Measurements from ENCODE around the gene NEDD9.

The NEDD9 gene

DNA sequence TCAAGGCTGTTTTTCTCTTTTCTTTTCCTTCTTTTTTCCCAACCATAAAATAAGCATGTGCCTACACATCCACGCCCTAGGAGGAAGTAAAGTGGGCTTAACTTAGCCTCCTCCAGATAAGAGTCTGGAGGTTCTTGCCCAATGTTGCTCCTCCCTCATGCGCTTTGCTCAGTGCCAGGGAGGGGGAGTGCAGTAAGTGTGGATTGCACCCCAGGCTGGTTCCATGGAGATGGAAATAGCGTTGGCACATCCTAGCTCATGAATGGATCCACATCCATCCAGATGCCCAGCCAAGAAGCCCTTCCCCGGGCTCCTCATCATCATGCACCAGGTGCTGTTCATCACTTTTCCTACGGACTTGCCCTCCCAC lies 58.2 kb downstream of the NEDD9 start:
- no peak for DNase-seq (ENCODE audit: low spot score)

DNA sequence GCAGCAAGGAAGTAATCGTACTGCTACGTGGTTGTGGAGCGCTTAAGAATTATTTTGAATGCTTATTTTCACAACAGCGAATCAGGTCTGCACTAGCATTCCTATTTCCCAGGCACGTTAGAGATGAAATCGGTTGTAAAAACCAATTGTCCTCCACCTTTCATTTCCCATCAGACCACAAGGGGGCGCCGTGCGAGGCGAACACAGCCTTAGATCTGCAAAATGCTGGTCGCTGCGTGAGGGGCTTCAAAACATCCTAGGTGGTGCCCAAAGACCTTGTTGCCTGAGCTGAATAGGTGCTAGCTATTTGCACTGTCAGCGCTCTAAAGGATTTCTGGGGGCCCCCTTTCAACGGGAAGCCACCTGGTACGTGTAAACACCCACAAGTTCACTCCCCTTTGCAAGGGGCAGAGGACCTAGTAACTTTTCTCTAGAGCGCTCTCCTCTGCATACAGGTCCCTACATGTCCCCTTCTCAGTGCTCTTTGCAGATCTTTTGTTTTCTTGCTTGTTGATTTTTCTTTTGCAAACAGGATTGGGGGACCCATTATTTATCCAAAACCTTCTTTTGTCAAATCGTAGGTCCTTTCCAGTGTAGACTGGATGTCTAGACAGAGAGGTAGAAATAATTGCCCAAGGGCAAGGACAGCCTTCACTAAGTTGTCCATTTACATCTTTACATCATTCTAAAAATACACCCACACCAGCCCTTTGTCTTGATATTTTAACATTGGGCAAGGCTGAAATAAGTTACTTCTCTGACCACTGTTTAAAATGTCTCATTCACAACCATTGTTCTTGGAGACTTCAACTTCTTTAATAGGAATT lies 59.8 kb downstream of the NEDD9 start:
- peak; percentile 56 for DNase-seq (ENCODE audit: low spot score)

DNA sequence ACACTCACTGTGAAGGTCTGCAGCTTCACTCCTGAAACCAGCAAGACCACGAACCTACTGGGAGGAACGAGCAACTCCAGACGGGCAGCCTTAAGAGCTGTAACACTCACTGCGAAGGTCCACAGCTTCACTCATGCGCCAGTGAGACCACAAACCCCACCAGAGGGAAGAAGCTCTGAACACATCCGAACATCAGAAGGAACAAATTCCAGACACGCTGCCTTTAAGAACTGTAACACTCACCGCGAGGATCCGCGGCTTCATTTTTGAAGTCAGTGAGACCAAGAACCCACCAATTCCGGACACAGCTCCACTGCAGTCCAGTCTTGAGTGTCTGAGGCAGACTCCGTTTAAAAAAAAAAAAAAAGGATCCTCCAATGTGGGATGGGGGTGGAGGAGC lies 60.5 kb downstream of the NEDD9 start:
- no peak for DNase-seq (ENCODE audit: low spot score)

DNA sequence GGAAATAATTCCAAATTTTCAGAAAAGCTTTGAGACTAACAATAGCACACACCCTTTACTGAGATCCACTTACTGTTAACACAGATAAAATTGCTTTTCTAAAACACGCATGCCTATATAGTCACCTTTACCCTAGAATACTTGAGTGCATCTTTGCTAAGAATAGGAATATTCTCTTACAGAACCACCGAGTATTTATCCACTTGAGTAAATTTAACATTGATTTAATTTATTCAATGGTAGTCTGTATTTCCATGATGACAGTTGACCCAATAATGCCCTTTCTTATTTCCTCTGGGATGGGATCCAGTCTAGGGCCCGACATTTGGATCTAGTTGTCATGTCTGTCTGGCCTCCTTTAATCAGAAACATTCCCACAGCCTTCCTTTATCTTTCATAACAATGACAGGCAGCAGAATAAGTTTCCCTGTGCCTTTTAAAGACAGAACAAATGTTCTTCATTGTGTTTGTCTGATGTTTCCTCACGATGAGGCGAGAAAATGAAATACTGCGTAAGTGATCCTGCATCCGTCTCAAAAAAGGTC lies 64.3 kb downstream of the NEDD9 start:
- DNase-seq (ENCODE audit: low spot score) = no peak

DNA sequence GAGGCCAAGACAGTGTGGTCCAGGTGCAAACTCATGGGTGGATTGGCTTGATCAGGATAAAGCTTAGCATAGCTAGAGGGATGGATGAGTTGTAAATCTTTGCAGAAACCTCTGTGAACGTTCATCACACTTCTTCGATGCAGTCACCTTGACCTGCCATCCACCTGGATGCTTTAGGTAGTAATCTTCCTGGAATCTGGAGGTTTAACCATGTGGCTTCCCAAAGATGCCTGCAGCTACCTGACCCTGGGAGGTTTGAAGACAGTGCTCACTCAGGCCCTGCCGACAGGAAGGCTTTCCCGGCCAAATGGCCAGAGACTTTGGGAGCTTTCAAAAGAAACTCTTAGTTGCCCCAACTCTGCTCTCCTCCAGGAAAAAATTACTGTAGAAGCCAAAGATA lies 65.5 kb downstream of the NEDD9 start:
- DNase-seq (ENCODE audit: low spot score) = no peak

DNA sequence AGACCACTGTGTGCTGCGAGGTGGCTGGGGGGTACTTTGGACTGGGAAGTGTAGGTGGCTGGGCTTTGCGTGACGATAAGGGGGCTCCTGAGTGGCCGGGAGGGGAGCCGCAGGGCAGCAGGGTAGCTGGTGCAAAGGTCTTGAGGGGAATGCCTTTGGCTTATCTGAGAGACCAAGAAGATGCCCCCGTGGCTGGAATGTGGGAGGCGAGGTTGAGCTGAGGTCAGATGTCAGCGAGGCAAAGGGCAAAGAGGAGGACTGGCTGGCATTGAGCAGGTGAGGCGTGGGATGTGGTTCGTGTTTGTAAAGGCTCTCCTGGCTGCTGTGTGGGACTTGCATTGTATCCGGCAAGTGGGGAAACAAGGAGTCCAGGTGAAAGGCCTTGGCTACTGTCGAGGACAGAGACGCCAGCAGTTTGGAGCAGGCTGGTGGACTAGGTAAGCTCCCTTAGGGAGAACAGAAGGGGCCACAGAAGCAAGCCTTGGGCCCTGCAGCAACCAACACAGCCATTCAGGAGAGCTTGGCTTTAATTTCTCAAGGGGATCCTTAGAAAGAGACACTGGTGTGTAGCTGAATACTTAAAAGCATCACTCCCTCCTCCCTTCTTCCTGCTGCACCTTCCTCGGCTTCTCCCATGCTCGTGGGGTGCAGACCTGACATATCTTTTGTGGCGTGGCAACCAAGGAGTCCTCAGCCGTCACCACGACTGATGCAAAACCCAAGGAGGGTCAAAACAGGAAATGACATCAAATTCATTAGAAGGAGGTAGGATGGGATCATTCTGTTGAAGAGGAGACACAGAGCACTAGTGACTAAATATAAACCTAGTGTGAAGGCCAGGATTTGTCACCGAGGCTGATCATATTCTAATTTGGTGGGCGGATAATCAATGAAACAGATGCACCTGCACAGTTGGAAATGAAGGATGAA lies 67.5 kb downstream of the NEDD9 start:
- DNase-seq (ENCODE audit: low spot score) = no peak

DNA sequence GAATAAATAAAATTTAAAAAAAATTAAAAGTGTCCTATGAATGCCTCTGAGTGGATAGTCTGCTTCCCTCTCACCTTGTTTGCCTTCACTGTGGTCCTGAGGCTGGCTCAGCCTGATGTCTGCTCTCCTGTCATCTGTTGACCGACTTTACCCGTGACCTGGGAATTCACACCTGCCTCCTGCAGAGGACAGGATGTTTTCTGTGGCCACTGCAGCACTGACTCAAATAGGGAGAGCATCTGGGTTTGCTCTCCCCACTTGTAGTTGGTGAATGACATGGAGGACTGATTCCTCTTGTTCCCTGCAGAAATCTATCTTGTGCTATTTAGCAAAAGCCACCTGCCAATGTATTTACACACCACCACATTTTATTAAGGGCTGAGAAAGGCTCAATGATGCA lies 68.5 kb downstream of the NEDD9 start:
- no peak for DNase-seq (ENCODE audit: low spot score)

DNA sequence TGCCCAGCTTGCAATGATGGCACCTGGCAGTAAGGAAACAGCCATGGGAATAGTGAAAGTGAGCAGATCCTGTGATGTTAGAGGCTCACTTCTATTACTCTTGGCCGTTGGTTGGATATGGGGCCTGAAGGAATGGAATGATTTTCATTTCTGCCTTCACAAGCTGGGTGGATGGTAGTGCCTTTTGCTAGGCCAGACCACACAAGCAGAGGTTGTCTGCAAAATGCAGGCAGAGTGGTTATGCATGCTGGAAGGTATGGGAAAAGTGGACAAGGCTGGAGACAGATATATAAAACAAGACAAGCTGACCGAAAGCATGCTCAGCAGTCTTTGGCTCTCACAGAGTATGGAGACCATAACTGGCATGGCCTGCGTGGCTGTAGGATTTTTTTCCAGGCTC lies 70.2 kb downstream of the NEDD9 start:
- no peak for DNase-seq (ENCODE audit: low spot score)

DNA sequence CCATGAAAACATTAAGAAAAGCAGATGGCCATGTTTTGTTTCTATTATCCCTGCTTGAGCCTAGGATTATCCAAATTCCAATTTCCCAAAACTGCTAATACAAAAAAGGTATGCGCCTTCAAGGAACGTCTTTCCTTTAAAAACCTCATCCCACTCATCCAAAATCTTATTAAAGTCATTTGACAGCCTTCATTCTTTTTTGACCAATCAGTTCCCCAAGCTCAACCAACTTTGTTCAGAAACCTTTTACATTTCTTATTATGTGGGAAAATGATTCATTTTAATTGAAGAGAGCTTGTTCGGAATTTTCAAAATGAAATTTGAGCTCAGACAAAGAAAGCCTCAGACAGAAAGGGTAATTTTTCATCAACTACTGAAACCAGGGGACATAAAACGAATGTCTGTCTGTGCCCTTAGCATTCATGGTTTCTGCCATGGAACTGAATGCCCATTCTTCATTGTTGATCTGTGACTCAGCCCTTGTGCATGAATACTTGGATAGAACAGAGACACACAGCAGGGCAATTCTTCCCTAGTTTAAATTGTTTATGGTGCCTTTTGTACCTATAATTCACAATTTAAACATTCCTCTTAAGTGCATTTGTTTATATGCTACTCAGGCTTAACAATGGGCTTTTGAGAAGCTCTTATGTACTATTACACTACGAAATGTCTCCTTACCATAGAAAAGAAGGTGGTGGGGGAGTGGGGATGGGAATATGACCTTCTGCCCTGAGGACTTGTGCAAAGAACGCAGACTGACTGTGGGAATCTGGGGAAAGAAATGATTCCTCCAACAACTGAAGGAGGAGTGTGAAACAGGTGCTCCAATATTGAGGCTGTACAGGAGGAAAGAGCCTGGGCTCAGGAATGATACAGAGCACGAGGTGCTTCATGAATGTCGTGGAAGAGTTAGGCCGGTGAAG lies 71.2 kb downstream of the NEDD9 start:
- peak; percentile 58 for DNase-seq (ENCODE audit: low spot score)

DNA sequence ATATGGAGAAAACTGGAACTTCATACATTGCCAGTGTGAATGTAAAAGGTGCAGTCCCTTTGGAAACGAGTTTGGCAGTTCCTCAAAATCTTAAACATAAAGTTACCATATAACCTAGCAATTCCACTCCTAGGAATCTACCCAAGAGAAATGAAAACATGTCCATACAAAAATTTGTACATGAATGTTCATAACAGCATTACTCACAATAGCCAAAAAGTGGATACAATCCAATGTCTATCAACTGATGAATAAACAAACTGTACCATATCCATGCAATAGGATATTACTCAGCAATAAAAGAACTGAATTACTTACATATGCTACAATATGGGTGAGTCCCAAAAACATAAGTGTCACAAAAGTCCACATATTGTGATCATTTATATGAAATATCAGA lies 72.3 kb downstream of the NEDD9 start:
- no peak for DNase-seq (ENCODE audit: low spot score)

DNA sequence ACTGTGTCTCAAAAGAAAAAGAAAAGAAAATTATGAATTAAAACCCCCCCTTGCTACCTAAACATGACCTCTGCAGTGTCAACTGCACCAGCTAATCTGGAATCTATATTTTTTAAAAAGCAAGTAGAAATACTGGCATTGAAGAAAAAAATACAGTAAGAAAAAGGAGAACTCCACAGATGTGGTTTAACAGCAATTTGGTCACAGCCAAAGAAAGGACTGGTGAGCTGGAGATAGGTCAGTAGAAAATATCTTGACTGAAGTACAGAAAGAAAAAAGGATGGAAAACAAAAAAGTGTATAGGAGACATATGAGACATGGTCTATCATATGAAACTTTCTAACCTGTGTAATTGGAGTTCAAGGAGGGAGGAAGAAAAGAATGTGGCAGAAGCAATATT lies 76.9 kb downstream of the NEDD9 start:
- DNase-seq (ENCODE audit: low spot score) = no peak

DNA sequence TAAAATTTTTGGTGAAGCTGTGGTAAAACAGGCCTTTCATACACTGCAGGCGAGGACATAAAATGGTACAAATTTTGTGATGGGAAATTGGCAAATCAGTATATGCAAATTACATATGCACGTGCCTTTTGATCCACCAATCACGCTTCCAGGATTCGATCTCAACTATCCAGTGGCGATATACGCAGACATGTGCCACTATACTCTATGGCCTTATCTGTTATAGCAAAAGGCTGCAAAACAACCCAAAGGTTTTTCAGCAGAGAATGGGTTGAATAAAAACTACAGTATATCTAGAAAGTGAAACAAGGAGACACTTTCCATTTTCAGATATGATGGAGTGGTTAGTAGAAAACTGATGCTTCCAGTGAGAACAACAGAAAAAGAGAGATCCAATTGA lies 79.0 kb downstream of the NEDD9 start:
- no peak for DNase-seq (ENCODE audit: low spot score)

DNA sequence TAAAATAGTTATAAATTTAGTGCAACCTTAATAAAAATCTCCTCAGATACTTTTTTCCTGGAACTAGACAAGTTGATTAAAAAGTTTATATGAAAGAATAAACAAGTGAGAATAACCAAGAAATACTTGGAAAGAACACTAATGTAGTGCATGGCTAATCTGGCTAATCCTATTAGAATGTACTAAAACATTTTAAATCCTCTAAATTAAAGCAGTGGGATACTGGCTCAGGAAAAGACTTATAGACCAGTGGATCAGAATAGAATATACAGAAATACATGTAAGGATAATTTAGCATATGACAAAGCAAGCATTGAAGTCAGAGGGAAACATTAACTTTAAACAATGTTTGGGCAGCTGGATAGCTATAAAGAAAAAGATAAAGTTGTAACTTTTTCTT lies 79.9 kb downstream of the NEDD9 start:
- DNase-seq (ENCODE audit: low spot score) = no peak

DNA sequence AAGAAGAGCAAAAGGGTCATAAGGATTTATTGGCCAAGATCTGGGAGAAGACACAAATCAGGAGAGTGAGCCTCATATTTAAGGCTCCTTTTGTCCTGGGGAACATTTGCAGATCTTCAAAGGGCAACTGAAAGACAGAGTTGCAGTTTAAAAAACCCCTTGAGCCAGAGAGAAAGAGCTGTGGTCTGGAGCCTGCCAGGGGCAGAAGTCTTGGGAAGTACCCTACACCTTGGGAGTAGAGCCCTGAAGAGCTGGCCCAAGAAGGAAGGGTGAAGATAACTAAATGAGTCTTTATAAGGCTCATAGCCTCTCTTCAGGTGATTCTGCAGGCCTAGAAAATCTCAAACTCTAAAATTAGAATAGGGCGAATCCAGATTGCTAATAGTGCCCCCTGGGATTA lies 81.0 kb downstream of the NEDD9 start:
- no peak for DNase-seq (ENCODE audit: low spot score)

DNA sequence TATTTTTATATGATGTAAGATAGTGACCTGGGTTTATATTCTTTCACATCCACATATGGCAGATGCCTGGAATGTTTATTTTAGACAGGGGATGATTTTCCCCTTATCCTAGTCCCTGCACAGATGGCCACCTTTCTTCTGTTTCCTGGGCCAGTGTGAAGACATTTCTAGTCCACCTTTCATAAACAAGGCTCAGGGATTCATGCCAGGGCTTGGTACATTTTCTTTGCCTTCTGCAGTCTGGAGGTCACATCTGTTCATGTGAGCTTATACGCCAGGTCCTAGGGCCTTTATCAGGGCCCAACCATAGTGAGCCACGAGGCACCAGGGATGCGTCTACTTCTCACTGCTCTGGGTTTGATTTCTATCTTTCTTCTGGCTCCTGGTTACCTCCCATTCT lies 82.9 kb downstream of the NEDD9 start:
- no peak for DNase-seq (ENCODE audit: low spot score)

DNA sequence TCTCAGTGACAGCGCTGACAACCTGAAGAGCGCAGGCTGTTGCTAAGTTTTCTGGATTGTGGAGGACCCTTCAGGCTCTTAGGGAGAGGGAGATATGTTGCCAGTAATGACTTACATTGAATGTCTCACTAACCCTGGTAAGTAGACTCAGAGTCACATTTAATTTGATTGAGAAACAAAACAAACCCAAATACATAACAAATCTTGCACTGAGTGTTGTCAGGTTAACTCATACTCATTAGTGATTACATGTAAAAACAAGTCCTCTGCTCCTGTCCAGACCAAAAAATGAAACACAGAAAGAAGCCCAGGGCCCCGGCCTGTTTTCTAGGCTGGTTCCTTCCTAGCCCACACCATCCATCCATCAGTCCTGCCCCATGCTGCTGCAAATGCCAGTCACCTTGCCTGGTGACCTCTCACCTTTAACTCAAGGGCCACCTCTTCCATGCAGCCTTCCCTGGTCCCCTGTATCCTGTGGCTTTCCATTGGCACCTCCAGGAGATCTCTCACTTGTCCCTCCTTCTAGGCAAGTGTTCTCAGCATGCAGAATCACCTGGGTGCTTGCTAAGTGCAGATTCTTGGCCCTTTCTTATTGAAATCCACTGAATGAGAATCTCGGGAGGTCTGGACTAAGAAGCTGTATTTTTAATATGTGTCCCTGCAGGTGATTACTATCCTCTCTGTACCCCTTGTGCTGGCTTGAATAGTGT lies 86.2 kb downstream of the NEDD9 start:
- no peak for DNase-seq (ENCODE audit: low spot score)

DNA sequence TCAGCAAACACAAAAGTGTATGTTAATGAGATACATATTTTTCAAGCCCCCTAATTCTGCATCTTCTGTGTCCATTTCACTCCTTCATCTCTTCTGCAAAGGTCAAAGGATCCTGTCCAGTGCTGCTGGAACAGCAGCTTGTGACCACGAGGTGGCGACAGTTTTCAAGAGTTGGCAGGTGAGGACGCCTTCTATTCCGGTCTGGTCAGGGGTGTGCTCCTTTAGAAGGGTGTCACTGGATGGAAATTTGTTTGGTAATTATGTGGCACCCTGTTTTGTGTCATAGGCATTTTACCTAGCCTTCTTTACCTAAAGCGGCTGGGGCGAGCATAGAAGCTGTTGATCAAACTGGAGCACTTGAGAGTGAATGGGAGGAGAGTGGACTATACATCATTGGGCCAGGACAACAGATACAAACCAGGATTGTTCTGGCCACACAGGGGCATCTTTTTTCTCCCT lies 88.0 kb downstream of the NEDD9 start:
- DNase-seq (ENCODE audit: low spot score) = peak; percentile 79

DNA sequence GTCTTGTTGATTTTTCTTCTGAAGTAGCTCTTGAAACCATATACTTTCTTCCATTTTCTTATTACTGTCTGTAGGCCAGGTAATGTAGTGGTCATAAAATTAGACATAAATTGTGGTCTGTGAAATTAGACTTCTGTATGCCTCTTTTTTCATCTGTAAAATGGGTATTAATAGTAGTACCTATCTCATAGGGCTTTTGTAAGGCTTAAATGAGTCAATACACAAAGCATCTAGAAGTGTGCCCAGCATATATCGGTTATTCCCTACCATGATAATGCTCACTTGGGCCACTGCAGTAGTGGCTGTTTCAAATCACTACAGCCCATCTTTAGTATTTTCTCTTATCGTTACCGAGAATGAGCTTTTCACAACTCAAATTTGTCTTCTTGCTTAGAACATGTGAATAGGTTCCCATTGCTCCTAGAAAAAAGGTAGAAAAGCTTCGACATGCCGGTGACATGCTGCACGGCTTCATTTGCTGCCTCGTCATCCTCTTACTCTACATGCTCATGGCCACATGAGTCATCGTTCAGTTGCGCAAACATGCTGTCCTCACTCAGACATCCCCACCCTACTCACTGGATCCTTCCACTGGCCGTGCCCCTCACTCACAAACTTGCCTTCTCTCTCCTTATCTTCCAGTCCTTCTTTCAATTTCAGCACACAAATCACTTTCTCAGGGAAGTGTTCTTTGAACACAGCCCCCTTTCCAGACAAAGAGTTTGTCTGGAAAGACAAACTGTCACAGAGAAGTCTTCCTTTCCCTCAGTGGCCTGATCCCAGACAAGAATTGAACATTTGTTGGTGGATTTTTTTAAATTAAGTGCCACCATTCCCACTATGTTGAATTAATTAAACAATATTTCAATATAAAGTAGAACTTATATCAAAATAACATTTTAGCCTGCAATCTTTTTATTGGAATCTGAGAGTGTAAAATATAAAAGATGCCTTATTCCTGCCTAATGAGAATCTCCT lies 88.8 kb downstream of the NEDD9 start:
- peak; percentile 58 for DNase-seq (ENCODE audit: low spot score)

DNA sequence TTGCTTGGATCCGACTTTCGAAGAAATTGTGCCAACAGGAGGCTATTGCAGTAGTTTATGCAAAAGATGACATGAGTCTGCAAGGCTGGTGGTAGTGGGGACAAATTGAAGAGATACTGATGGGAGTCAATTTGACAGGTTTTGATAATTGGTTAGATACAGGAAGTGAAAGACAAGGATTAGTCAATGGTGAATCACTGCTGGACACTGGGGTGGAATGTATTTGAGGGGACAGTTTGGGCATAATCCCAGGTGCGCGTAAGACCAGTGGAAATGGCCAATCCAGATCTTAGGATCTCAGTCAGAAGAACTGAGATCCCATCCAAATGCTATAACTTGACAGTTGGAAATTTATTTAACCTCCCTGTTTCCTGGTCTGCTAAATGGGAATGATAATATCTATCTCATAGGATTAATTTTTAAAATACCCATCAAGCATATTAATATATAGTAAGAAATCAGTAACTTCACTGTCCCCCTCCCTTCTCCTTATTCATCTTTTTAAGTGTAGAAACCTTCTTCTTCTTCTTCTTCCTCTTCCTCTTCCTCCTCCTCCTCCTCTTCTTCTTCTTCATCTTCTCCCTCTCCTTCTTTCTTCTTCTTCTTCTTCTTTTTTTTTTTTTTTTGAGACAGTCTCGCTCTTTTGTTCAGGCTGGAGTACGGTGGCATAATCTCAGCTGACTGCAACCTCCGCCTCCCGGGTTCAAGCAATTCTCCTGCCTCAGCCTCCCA lies 90.0 kb downstream of the NEDD9 start:
- no peak for DNase-seq (ENCODE audit: low spot score)
